MM.1S (cell line): ENCODE data around the gene TMEM215.

Experiments used
- EZH2 ChIP-seq: fragments of 300-600 bp; sonication (generic); optimal IDR thresholded peaks from 2 replicates; pipeline ENCODE3; 2017; ENCODE audit warnings: low read depth, mild to moderate bottlenecking, antibody characterized with exemption, low read length, mixed read lengths
- TF ChIP-seq, protein P1 (sequence below): fragments of 300-600 bp; sonication (generic); IDR thresholded peaks from 2 replicates; pipeline ENCODE4 v1.5.1; 2016; ENCODE audit warnings: antibody characterized with exemption, low read length, mixed read lengths

DNA sequence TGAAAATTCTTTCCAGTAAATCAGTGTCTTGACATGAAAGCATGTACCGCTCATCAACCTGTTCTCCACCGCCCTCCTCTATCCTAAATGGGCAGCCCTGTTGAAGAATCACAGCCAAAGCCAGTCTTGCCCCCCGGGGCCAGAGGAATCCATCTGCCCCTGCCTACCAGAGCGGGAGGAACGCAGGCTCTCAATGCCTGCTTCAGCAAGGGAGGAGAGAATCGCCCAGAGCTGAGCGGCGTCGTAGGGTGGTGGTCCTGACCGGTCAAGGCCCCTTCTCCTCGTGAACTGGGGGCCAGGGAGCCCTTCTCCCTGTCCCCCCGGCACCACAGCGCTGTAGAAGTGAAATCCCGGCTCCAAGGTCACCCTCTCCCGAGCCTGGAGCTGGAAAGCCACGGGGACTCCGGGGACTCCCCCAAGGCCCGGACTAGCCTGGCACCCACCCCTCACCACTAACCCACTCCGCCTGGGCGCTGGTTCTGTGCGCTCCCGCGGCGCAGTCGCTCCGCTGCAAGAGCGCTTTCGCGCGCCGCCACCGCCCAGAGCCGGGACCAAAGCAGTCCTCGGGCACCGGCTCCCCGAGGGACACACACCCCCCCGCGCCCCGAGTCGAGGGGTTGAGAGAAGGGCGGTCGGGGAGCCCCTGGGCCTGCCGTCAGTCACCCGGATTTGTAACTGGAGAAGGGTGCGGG, 718 bp upstream of the TMEM215 start:
- no peak for TF ChIP-seq EZH2
- TF ChIP-seq, protein P1, sequence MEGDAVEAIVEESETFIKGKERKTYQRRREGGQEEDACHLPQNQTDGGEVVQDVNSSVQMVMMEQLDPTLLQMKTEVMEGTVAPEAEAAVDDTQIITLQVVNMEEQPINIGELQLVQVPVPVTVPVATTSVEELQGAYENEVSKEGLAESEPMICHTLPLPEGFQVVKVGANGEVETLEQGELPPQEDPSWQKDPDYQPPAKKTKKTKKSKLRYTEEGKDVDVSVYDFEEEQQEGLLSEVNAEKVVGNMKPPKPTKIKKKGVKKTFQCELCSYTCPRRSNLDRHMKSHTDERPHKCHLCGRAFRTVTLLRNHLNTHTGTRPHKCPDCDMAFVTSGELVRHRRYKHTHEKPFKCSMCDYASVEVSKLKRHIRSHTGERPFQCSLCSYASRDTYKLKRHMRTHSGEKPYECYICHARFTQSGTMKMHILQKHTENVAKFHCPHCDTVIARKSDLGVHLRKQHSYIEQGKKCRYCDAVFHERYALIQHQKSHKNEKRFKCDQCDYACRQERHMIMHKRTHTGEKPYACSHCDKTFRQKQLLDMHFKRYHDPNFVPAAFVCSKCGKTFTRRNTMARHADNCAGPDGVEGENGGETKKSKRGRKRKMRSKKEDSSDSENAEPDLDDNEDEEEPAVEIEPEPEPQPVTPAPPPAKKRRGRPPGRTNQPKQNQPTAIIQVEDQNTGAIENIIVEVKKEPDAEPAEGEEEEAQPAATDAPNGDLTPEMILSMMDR, result no peak
